HAP-1 (cell line): ENCODE measurements around the gene CAMK2B.
A peak's percentile ranks its signal among the peaks of the same experiment; 100 is the strongest.

Source experiments
- DNase-seq, 2 experiments: peaks; one replicate each; pipeline ENCODE4 v3.0.0-alpha.2; 2016 to 2020; ENCODE audit warnings: low spot score in 2 of 2
- H3K27me3 ChIP-seq: fragments of 250-450 bp; sonication (Bioruptor Pico); 2 replicates; pipeline ENCODE4 v1.5.1; 2020; ENCODE audit warnings: low read depth, mild to moderate bottlenecking, moderate library complexity
- H3K36me3 ChIP-seq: fragments of 250-450 bp; sonication (Bioruptor Pico); replicated peaks from 2 replicates; pipeline ENCODE4 v1.5.1; 2020; ENCODE audit warnings: mild to moderate bottlenecking
- H3K4me1 ChIP-seq: fragments of 250-450 bp; sonication (Bioruptor Pico); 2 replicates; pipeline ENCODE4 v1.5.1; 2020; ENCODE audit warnings: mild to moderate bottlenecking
- H3K4me3 ChIP-seq: fragments of 250-450 bp; sonication (Bioruptor Pico); 2 replicates; pipeline ENCODE4 v1.5.1; 2020; ENCODE audit warnings: mild to moderate bottlenecking, moderate library complexity
- H3K9me3 ChIP-seq: fragments of 250-450 bp; sonication (Bioruptor Pico); 2 replicates; pipeline ENCODE4 v1.5.1; 2020; ENCODE audit warnings: mild to moderate bottlenecking, moderate library complexity
- in situ Hi-C: fragments of 300-500 bp; cut with MboI; formaldehyde crosslinking; loops from 3 replicates; pipeline ENCODE4 v1.14.3; 2020; ENCODE audit warnings: low sequenced_read_pairs, inconsistent platforms, mixed read lengths

Gene CAMK2B

GRCh38 chr7:44341401-44341800, 16.0 kb upstream of the CAMK2B start:
- in situ Hi-C loops = no loop called here
- no peaks in the 10 kb centered on the region for H3K36me3 ChIP-seq
- H3K4me3 ChIP-seq = no peak overlapping the region

GRCh38 chr7:44338600-44338999, 13.2 kb upstream of the CAMK2B start:
- no peak overlapping the region for H3K4me3 ChIP-seq
- in situ Hi-C loops = no loop called here
- no peaks in the 10 kb centered on the region for H3K9me3 ChIP-seq
- H3K4me1 ChIP-seq = no peaks in the 10 kb centered on the region
- no peaks in the 10 kb centered on the region for H3K36me3 ChIP-seq
- no peak for DNase-seq
- H3K27me3 ChIP-seq = peaks cover 16% of the 10 kb centered on the region

More at GRCh38 chr7:44341401-44341800, 16.0 kb upstream of the CAMK2B start:
- Histone ChIP-seq H3K9me3 (no peaks in the 10 kb centered on the region), H3K27me3 (peaks cover 16% of the 10 kb centered on the region), H3K4me1 (no peaks in the 10 kb centered on the region)
- DNase-seq = no peak

- no peak overlapping the region for H3K4me3 ChIP-seq
- H3K36me3 ChIP-seq = no peaks in the 10 kb centered on the region
- in situ Hi-C loops = no loop called here
- peaks cover 5% of the 10 kb centered on the region; the same call in 1 of the 2 replicates for H3K4me1 ChIP-seq
- H3K27me3 ChIP-seq = peaks cover 16% of the 10 kb centered on the region
- H3K9me3 ChIP-seq = no peaks in the 10 kb centered on the region
- no peak for DNase-seq
These were observed 11.1 kb upstream of the CAMK2B start for GRCh38 chr7:44336491-44336890.

- Histone ChIP-seq H3K4me1 (peaks cover 9% of the 10 kb centered on the region), H3K36me3 (no peaks in the 10 kb centered on the region), H3K9me3 (no peaks in the 10 kb centered on the region), H3K4me3 (no peak overlapping the region), H3K27me3 (peaks cover 16% of the 10 kb centered on the region)
- no peak for DNase-seq
- in situ Hi-C loops = no loop called here
These were observed 9.8 kb upstream of the CAMK2B start for GRCh38 chr7:44335184-44335583.

- Histone ChIP-seq H3K9me3 (no peaks in the 10 kb centered on the region), H3K36me3 (no peaks in the 10 kb centered on the region), H3K4me1 (peaks cover 9% of the 10 kb centered on the region), H3K4me3 (no peak overlapping the region), H3K27me3 (peaks cover 16% of the 10 kb centered on the region)
- no peak for DNase-seq
- in situ Hi-C loops = no loop called here
These were observed 9.3 kb upstream of the CAMK2B start for GRCh38 chr7:44334734-44335097.

- in situ Hi-C loops = no loop called here
- Histone ChIP-seq H3K4me3 (no peak overlapping the region), H3K9me3 (no peaks in the 10 kb centered on the region), H3K36me3 (no peaks in the 10 kb centered on the region), H3K4me1 (peaks cover 9% of the 10 kb centered on the region), H3K27me3 (peaks cover 16% of the 10 kb centered on the region)
- no peak for DNase-seq
These were observed 8.7 kb upstream of the CAMK2B start for GRCh38 chr7:44333911-44334733.

GRCh38 chr7:44331682-44332081, 6.3 kb upstream of the CAMK2B start:
- peak; percentile 63 for DNase-seq
- H3K4me1 ChIP-seq = peaks cover 9% of the 10 kb centered on the region
- H3K36me3 ChIP-seq = no peaks in the 10 kb centered on the region
- no peaks in the 10 kb centered on the region for H3K9me3 ChIP-seq
- peaks cover 4% of the 10 kb centered on the region; the same call in 1 of the 2 replicates for H3K27me3 ChIP-seq
- no peak overlapping the region for H3K4me3 ChIP-seq
- in situ Hi-C loops = no loop called here

GRCh38 chr7:44330331-44330730, 4.9 kb upstream of the CAMK2B start:
- Histone ChIP-seq H3K27me3 (peaks cover 6% of the 10 kb centered on the region; the same call in 1 of the 2 replicates), H3K4me3 (no peak overlapping the region), H3K4me1 (peaks cover 9% of the 10 kb centered on the region), H3K9me3 (no peaks in the 10 kb centered on the region), H3K36me3 (no peaks in the 10 kb centered on the region)
- no peak for DNase-seq
- in situ Hi-C loops = no loop called here

- no peak overlapping the region for H3K4me3 ChIP-seq
- H3K4me1 ChIP-seq = peaks cover 9% of the 10 kb centered on the region
- no peak for DNase-seq
- in situ Hi-C loops = no loop called here
- H3K36me3 ChIP-seq = no peaks in the 10 kb centered on the region
- H3K9me3 ChIP-seq = no peaks in the 10 kb centered on the region
- H3K27me3 ChIP-seq = peaks cover 6% of the 10 kb centered on the region; the same call in 1 of the 2 replicates
These were observed 4.5 kb upstream of the CAMK2B start for GRCh38 chr7:44329888-44330287.

- in situ Hi-C loops = no loop called here
- DNase-seq = no peak
- no peaks in the 10 kb centered on the region for H3K36me3 ChIP-seq
- peaks cover 9% of the 10 kb centered on the region for H3K4me1 ChIP-seq
- peaks cover 13% of the 10 kb centered on the region for H3K27me3 ChIP-seq
- H3K4me3 ChIP-seq = no peak overlapping the region
- no peaks in the 10 kb centered on the region for H3K9me3 ChIP-seq
These were observed 3.7 kb upstream of the CAMK2B start for GRCh38 chr7:44329081-44329480.

GRCh38 chr7:44327981-44328380, 2.6 kb upstream of the CAMK2B start:
- Histone ChIP-seq H3K4me1 (peaks cover 9% of the 10 kb centered on the region), H3K27me3 (peaks cover 20% of the 10 kb centered on the region), H3K36me3 (no peaks in the 10 kb centered on the region), H3K9me3 (no peaks in the 10 kb centered on the region), H3K4me3 (no peak overlapping the region)
- in situ Hi-C loops = no loop called here
- DNase-seq = no peak

GRCh38 chr7:44326261-44327125, 1.1 kb upstream of the CAMK2B start:
- Histone ChIP-seq H3K9me3 (no peaks in the 10 kb centered on the region), H3K4me3 (no peak overlapping the region), H3K27me3 (peaks cover 20% of the 10 kb centered on the region), H3K4me1 (peaks cover 4% of the 10 kb centered on the region), H3K36me3 (no peaks in the 10 kb centered on the region)
- in situ Hi-C loops = no loop called here
- DNase-seq = no peak

- in situ Hi-C loops = no loop called here
- H3K36me3 ChIP-seq = no peaks in the 10 kb centered on the region
- peaks cover 20% of the 10 kb centered on the region for H3K27me3 ChIP-seq
- H3K9me3 ChIP-seq = no peaks in the 10 kb centered on the region
- DNase-seq = no peak
- H3K4me3 ChIP-seq = no peak overlapping the region
- H3K4me1 ChIP-seq = no peaks in the 10 kb centered on the region
These were observed 432 bp upstream of the CAMK2B start for GRCh38 chr7:44325811-44326241.
